ENCODE data around the gene C2CD2. TPM values are rescaled to one million over a fixed set of nuclear protein-coding genes. Genes with fewer than 3 reads are reported as not detected.

The C2CD2 gene
- total and polyA plus RNA-seq, 3 donors from 2014 or later, result 8.6 to 17.4 (median 13.2) TPM

- DNase-seq, result no peak
- H3K27ac ChIP-seq, result no peak overlapping the region
- H3K27me3 ChIP-seq, result no peaks in the 10 kb centered on the region
- intact Hi-C loops (cut with DNase I; ENCODE audit: low total_unique reads), result no loop called here
- H3K9me3 ChIP-seq, result no peaks in the 10 kb centered on the region
- no peak for TF ChIP-seq POLR2A (IDR thresholded peaks at IDR 0.05)
- TF ChIP-seq CTCF (IDR thresholded peaks at IDR 0.05), result no peak
- H3K4me1 ChIP-seq, result no peaks in the 10 kb centered on the region
- H3K4me3 ChIP-seq, result no peak overlapping the region
- H3K36me3 ChIP-seq (ENCODE audit: low read depth, missing control alignments), result no peaks in the 10 kb centered on the region
- WGBS, 2 donors, result 86 to 92% methylated on average over 8 of the region's 8 CpGs
Measured at GRCh38 chr21:41867313-41867712, 86.5 kb downstream of the C2CD2 start.

GRCh38 chr21:41866274-41866809, 87.5 kb downstream of the C2CD2 start:
- TF ChIP-seq POLR2A (IDR thresholded peaks at IDR 0.05), result no peak
- TF ChIP-seq CTCF (IDR thresholded peaks at IDR 0.05), result no peak
- intact Hi-C loops (cut with DNase I; ENCODE audit: low total_unique reads), result no loop called here
- Histone ChIP-seq H3K27ac (no peak overlapping the region), H3K4me1 (no peaks in the 10 kb centered on the region), H3K9me3 (no peaks in the 10 kb centered on the region), H3K4me3 (no peak overlapping the region), H3K36me3 (ENCODE audit: low read depth, missing control alignments) (no peaks in the 10 kb centered on the region), H3K27me3 (no peaks in the 10 kb centered on the region)
- no peak for DNase-seq
- 70 to 83% methylated on average over 11 of the region's 11 CpGs for WGBS, 2 donors

GRCh38 chr21:41865002-41865777, 88.6 kb downstream of the C2CD2 start:
- no peak overlapping the region for H3K4me3 ChIP-seq
- H3K9me3 ChIP-seq, result no peaks in the 10 kb centered on the region
- no peak for DNase-seq
- no peak overlapping the region for H3K27ac ChIP-seq
- TF ChIP-seq POLR2A (IDR thresholded peaks at IDR 0.05) (no peak), CTCF (IDR thresholded peaks at IDR 0.05) (no peak)
- no peaks in the 10 kb centered on the region for H3K4me1 ChIP-seq
- 85% methylated on average over 15 of the region's 15 CpGs for whole genome bisulfite sequencing, 2 donors
- H3K36me3 ChIP-seq (ENCODE audit: low read depth, missing control alignments), result no peaks in the 10 kb centered on the region
- intact Hi-C loops (cut with DNase I; ENCODE audit: low total_unique reads), result no loop called here
- no peaks in the 10 kb centered on the region for H3K27me3 ChIP-seq

GRCh38 chr21:41864311-41865001, 89.4 kb downstream of the C2CD2 start:
- Histone ChIP-seq H3K27me3 (no peaks in the 10 kb centered on the region), H3K4me1 (no peaks in the 10 kb centered on the region), H3K9me3 (no peaks in the 10 kb centered on the region), H3K27ac (no peak overlapping the region), H3K36me3 (ENCODE audit: low read depth, missing control alignments) (no peaks in the 10 kb centered on the region), H3K4me3 (no peak overlapping the region)
- WGBS, 2 donors, result 91 to 93% methylated on average over 10 of the region's 10 CpGs
- TF ChIP-seq CTCF (IDR thresholded peaks at IDR 0.05), result no peak
- no peak for TF ChIP-seq POLR2A (IDR thresholded peaks at IDR 0.05)
- DNase-seq, result no peak
- intact Hi-C loops (cut with DNase I; ENCODE audit: low total_unique reads), result no loop called here
